HG03159 (cell line): ENCODE results near the gene CHGA.

Experiments used
- ATAC-seq: cut with Tn5 transposase; IDR thresholded peaks from one replicate; pipeline ENCODE4 v1.9.1; 2021; ENCODE audit warnings: mild to moderate bottlenecking, moderate library complexity; ENCODE audit not compliant: unreplicated experiment

Gene CHGA

DNA sequence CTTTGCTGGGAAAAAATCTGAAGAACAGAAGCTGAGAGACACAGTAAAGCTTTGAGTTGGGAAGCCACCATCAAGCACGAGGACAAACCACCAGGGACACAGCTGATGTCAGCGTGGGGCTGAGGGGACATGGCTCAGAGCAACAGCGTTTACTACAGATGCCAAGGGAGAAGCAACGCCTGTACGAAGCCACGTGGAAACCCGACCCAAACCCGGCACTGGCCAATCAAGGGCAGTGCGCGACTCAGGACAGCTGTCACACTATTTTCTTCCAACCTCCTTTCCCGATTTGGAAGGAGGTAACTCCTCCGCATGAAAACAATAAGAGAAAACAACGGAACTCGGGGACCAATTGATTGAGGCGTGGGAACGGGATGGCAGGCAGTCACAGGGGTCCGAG, 20.2 kb upstream of the CHGA start:
- no peak for ATAC-seq

GRCh38 chr14:92903359-92903758, 19.6 kb upstream of the CHGA start:
- ATAC-seq: no peak

- no peak for ATAC-seq
Observed at GRCh38 chr14:92905667-92906066, 17.3 kb upstream of the CHGA start.

GRCh38 chr14:92906420-92906819, 16.5 kb upstream of the CHGA start:
- no peak for ATAC-seq

DNA sequence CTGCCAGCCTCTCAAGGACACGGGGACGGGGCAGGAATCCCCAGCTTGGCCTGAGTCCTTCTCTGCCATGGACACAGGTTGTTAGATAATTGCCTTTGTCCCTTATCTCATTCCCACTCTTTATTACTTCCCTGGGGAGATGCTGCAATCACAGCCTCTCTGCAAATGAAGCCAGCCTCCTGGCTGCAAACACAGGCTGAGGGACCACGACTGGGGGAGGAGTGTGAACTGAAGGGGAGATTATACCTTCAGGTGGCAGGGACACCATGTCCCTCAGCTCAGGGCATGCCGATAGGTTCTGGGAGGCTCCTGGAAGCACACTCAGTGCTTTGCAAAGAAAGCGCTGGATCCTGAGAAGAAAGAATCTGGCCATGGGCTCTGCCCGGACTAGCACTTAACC, 16.1 kb upstream of the CHGA start:
- ATAC-seq: no peak

DNA sequence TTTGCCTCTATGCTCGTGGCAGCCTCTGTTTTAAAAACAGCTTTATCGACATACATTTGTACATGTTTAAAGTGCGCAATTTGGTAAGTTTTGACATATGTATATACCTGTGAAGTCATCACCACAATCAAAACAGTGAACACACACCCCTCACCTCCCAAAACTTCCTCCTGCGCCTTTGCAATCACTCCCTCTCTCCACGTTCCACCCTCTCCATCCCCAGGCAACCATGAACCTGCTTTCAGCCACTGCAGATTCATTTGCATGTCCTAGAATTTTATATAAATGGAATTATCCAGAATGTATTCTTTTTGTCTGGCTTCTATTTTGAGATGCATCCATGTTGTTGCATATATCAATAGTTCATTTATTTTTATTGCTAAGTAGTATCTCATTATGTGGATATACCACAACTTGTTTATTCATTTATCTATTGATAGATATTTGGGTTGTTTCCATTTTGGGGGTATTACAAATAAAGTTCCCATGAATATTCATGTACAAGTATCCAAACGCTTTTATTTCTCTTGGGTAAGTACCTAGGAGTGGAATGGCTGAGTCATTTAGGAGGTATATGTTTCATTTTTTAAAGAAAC, 15.5 kb upstream of the CHGA start:
- ATAC-seq: no peak

GRCh38 chr14:92914087-92914656, 8.8 kb upstream of the CHGA start:
- ATAC-seq: no peak

GRCh38 chr14:92916201-92916600, 6.7 kb upstream of the CHGA start:
- no peak for ATAC-seq

DNA sequence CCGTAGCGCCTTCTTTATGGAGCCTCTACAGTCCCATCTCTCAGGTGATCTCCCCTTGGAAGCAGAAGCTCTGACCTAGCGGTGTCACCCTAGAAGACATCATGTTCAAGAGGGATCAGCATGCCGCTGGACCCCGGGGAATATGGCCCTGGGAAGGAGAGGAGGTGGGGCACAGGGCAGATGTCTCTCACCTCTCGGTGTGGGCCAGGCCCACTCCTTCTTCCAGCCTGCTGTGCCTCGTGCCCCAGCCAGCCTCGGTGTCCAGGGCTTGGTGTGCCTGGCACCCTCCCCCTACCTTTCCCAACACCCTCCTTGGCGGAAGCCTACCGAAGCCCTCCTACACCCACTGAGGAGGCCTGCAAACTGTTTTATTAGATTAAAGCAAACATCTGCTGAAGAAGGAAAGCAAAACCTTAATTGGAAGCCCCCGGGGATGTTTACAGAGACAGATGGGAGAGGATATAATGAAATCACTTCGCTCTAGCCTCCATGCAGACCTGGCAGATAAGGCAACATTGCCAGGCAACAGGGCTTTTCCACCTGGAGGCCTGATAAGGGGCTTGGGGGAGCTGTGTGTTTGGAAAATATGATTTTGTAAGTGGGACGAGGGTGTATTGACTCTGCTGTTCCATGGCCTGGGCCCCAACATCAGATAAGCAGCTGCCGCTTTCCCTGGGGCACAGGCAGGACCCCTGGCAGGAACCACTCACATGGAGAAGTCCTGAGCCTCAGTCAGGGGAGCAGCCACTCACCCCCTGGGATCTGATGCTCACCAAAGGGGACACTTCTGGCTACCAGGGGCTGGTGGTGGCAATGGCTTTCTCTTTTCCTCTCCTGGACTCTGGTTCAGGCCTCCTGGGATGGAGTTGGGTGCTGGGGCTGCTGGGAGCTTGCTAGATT, 5.7 kb upstream of the CHGA start:
- no peak for ATAC-seq

GRCh38 chr14:92917956-92918355, 5.0 kb upstream of the CHGA start:
- no peak for ATAC-seq

DNA sequence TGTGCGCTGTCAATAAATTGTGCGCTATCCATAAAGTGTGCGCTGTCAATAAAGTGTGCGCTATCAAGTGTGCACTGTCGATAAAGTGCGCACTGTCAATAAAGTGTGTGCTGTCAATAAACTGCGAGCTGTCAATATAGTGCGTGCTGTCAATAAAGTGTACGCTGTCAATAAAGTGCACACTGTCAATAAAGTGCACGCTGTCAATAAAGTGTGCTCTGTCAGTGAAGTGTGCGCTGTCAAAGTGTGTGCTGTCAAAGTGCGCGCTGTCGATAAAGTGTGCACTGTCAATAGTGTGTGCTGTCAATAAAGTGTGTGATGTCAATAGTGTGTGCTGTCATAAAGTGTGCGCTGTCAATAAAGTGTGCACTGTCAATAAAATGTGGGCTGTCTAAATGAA, 2.9 kb upstream of the CHGA start:
- no peak for ATAC-seq

GRCh38 chr14:92922155-92922735, 705 bp upstream of the CHGA start:
- no peak for ATAC-seq

DNA sequence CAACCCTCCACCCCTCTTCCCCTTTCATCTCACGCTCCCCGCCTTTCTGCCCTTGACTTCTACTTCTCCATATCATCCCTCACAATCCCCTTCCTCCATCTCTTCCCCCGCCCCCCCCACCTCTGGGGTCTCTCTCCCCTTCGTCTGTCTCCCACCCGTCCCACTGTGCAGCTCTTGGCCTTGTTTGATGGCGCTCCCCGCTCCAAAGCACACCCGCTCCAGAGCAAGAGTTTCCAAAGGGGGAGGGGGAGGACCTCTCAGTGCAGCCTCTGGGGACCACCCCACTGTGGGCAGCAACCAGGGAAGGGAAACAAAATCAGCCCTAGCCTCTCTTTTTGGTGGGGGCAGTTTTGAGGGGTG, 774 bp downstream of the CHGA start:
- no peak for ATAC-seq

GRCh38 chr14:92924247-92924646, 1.3 kb downstream of the CHGA start:
- no peak for ATAC-seq

DNA sequence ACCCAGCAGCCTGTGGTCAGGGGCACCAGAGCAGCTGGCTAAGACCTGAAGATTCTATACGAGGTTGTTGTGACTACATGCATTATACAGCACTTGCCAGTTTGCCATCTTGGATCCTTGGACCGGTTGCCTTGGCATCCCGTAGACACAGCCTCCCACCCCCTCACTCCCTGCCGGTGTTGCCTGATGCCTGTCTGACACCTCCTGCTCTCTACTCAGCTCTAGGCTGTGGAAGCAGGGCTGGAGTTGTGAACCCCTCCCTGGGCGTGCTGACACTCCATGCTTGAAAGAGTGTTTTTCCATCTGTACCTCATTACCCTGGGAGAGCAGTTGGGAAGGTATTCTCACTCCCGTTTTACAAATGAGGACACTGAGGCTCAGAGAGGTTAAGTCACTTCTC, 2.5 kb downstream of the CHGA start:
- no peak for ATAC-seq

DNA sequence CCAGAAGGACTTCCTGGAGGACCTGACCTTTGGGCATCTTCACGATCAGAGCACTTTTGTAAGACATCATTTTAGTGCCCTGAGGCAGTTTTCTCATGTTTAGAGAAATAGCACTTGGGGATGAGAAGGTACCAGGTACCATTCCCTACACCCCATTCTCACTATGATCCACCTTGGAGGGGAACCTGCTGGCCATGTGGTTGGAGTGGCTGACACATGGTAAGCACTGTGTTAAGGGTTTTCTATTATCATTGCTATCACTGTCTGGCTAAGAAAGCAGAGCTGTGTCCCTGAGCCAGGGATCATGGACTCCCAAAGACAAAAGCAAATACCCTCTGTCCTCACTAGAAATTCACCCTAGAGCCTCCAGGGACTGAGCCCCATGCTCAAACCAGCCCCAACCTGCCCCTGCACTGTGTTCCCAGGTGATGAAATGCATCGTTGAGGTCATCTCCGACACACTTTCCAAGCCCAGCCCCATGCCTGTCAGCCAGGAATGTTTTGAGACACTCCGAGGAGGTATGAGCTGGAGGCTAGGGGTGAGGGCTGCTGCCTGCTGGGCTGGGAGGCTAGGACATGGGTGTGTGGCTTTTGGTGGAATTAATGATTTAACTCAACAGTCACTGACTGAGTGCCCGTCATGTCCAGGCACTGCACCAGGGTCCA, 3.4 kb downstream of the CHGA start:
- ATAC-seq: no peak

GRCh38 chr14:92926931-92927330, 4.0 kb downstream of the CHGA start:
- ATAC-seq: no peak

DNA sequence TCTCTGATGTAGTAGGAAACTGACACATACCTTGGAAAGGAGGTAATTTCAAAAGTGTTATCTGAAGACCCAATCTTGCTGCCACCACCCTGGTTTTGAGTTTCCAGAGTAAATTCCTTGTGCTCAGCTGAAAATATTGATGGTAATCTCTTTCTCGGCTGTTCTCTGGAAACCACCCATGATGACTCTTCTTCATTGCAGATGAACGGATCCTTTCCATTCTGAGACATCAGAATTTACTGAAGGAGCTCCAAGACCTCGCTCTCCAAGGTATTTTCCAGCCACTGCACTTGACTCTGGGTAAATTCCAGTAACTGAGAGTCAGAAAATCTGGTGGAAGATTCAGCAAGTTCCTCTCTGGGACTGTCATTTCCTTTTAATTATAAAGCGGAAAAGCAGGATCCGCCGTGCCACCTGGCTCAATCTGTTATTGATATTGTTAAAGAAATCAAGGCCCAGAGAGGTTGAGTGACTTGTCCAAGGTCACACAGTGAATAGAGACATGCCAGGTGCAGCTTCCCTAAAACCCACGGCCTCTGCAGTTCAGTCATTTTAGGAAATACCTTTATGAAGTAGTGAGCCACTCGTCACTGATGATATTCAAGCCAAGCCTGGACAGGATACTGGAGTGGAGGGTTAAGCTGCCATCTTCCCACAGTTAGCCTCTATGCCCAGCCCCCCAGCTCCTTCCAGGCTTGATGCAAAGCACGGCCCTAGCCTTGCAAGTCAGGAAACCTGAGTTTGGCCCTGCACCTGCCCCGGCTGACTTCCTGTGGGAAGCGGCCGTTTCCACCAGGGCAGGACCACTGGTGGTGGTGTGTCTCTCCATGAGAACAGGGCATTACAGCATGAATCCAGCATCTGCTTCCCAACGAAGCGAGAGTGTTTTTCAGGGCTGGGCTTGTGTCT, 4.7 kb downstream of the CHGA start:
- ATAC-seq: no peak

GRCh38 chr14:92928258-92928629, 5.3 kb downstream of the CHGA start:
- ATAC-seq: no peak

GRCh38 chr14:92928961-92929688, 6.2 kb downstream of the CHGA start:
- ATAC-seq: no peak
